Activated naive CD8-positive, alpha-beta T cell treated with anti-CD3 and anti-CD28 coated beads, Interleukin-2, amount 10 ng/mL, durations not matched to agents 7 days and 5 days (primary cell): ENCODE data around the gene KHDC1L. TPM values are rescaled to one million over a fixed set of nuclear protein-coding genes. Genes with fewer than 3 reads are reported as not detected.
A peak's percentile ranks its signal among the peaks of the same experiment; 100 is the strongest.
"Not testable (repeated sequence)": the region's sequence is repeated elsewhere in the genome, so short reads cannot be mapped to it uniquely, and the experiment has no call there.

Experiments used
- ATAC-seq: fragments of 150-1000 bp; cut with Tn5 transposase; one replicate; pipeline ENCODE4 v1.10.0; 2021; ENCODE audit warnings: low read depth, moderate library complexity
- POLR2A ChIA-PET: fragments of 350-600 bp; sonication (Branson Sonifier 250); formaldehyde crosslinking; loops from one replicate; lab custom pipeline; 2021; ENCODE audit warnings: antibody characterized with exemption; lab: Charles Lee
- DNase-seq: peaks from one replicate; pipeline ENCODE4 v3.0.0; 2021
- H3K27ac Mint-ChIP-seq: one replicate; pipeline ENCODE4 v1.8.0; 2022; ENCODE audit warnings: mild to moderate bottlenecking, mixed read lengths
- H3K27me3 Mint-ChIP-seq: one replicate; pipeline ENCODE4 v1.8.0; 2022; ENCODE audit warnings: mild to moderate bottlenecking, moderate library complexity, mixed read lengths
- H3K36me3 Mint-ChIP-seq: one replicate; pipeline ENCODE4 v1.8.0; 2021; ENCODE audit warnings: mild to moderate bottlenecking, mixed read lengths
- H3K4me1 Mint-ChIP-seq: one replicate; pipeline ENCODE4 v1.8.0; 2021; ENCODE audit warnings: mixed read lengths
- H3K4me3 Mint-ChIP-seq: one replicate; pipeline ENCODE4 v1.8.0; 2022; ENCODE audit warnings: mild to moderate bottlenecking, moderate library complexity, mixed read lengths
- H3K9me3 Mint-ChIP-seq: one replicate; pipeline ENCODE4 v1.8.0; 2021; ENCODE audit warnings: mixed read lengths
- total RNA-seq, 2 experiments: library from RNA; stranded (reverse); gene quantifications; one replicate each; pipeline ENCODE4 v1.2.3, GENCODE V29; 2021

Gene KHDC1L
- not detected for total RNA-seq

- Mint-ChIP-seq H3K27me3 (peaks cover 3% of the 10 kb centered on the region), H3K36me3 (no peaks in the 10 kb centered on the region), H3K4me1 (no peaks in the 10 kb centered on the region), H3K4me3 (no peak within 1 kb of the TSS), H3K27ac (no peak within 1 kb of the TSS), H3K9me3 (no peaks in the 10 kb centered on the region)
- DNase-seq (no peak), ATAC-seq (no peak)
- POLR2A ChIA-PET = no interaction called here
Measured at GRCh38 chr6:73225396-73225795, at the start of gene KHDC1L. Gene KHDC1L (minus strand): TSS chr6:73225496. CDS start chr6:73225408, 88 bp downstream.

GRCh38 chr6:73269296-73269695, 44.0 kb upstream of the KHDC1L start:
- Mint-ChIP-seq H3K36me3 (peaks cover 29% of the 10 kb centered on the region), H3K4me1 (peaks cover 16% of the 10 kb centered on the region)
- H3K4me3 Mint-ChIP-seq, H3K27ac Mint-ChIP-seq, POLR2A ChIA-PET, H3K9me3 Mint-ChIP-seq, DNase-seq, H3K27me3 Mint-ChIP-seq, ATAC-seq: not testable (repeated sequence)

- H3K27ac Mint-ChIP-seq, H3K4me3 Mint-ChIP-seq, H3K9me3 Mint-ChIP-seq, H3K27me3 Mint-ChIP-seq, POLR2A ChIA-PET, ATAC-seq, DNase-seq: not testable (repeated sequence)
- Mint-ChIP-seq H3K36me3 (peaks cover 31% of the 10 kb centered on the region), H3K4me1 (peaks cover 20% of the 10 kb centered on the region)
Measured at GRCh38 chr6:73268896-73269295, 43.6 kb upstream of the KHDC1L start.

- POLR2A ChIA-PET = no interaction called here
- H3K4me1 Mint-ChIP-seq = peaks cover 31% of the 10 kb centered on the region
Measured at GRCh38 chr6:73264446-73264845, 39.1 kb upstream of the KHDC1L start.

GRCh38 chr6:73263570-73263909, 38.2 kb upstream of the KHDC1L start:
- Mint-ChIP-seq H3K4me3 (peak overlapping the region; percentile 83), H3K27me3 (no peaks in the 10 kb centered on the region), H3K27ac (peak overlapping the region; percentile 81), H3K9me3 (no peaks in the 10 kb centered on the region), H3K36me3 (peaks cover 31% of the 10 kb centered on the region), H3K4me1 (peaks cover 31% of the 10 kb centered on the region)
- DNase-seq (no peak), ATAC-seq (peak; percentile 21)
- POLR2A ChIA-PET = interaction anchor here (1.1 kb wide), 1 partner anchor 390 kb away, joined by 3 read pairs; the partner anchor contains the start of gene SLC17A5

More at GRCh38 chr6:73264446-73264845, 39.1 kb upstream of the KHDC1L start:
- ATAC-seq (no peak), DNase-seq (no peak)
- Mint-ChIP-seq H3K27ac (peak overlapping the region; percentile 81), H3K36me3 (peaks cover 31% of the 10 kb centered on the region), H3K9me3 (no peaks in the 10 kb centered on the region), H3K27me3 (no peaks in the 10 kb centered on the region), H3K4me3 (peak overlapping the region; percentile 83)

- peak; percentile 83 for DNase-seq
- ATAC-seq = peak; percentile 93
- peak within 1 kb of the TSS; percentile 81 for H3K27ac Mint-ChIP-seq
- peaks cover 31% of the 10 kb centered on the region for H3K4me1 Mint-ChIP-seq
- POLR2A ChIA-PET = interaction anchor here (0.6 to 1.1 kb wide), 2 partner anchors 68 to 391 kb away, joined by 3 read pairs; partner anchors contain the start of gene SLC17A5
- peaks cover 29% of the 10 kb centered on the region for H3K36me3 Mint-ChIP-seq
- H3K4me3 Mint-ChIP-seq = peak within 1 kb of the TSS; percentile 83
- H3K27me3 Mint-ChIP-seq = no peaks in the 10 kb centered on the region
- no peaks in the 10 kb centered on the region for H3K9me3 Mint-ChIP-seq
Measured at GRCh38 chr6:73262671-73263569, 37.6 kb upstream of the KHDC1L start, which contains the start of gene KHDC1. Gene KHDC1 (minus strand): TSS chr6:73263196. CDS start chr6:73242517, 20,679 bp downstream.

GRCh38 chr6:73258721-73259120, 33.4 kb upstream of the KHDC1L start:
- no peaks in the 10 kb centered on the region for H3K9me3 Mint-ChIP-seq
- no peaks in the 10 kb centered on the region for H3K36me3 Mint-ChIP-seq
- H3K4me3 Mint-ChIP-seq = no peak overlapping the region
- peaks cover 9% of the 10 kb centered on the region for H3K4me1 Mint-ChIP-seq
- ATAC-seq (no peak), DNase-seq (no peak)
- no peak overlapping the region for H3K27ac Mint-ChIP-seq
- no peaks in the 10 kb centered on the region for H3K27me3 Mint-ChIP-seq
- POLR2A ChIA-PET = no interaction called here

- DNase-seq, H3K36me3 Mint-ChIP-seq, POLR2A ChIA-PET, H3K27me3 Mint-ChIP-seq, ATAC-seq, H3K9me3 Mint-ChIP-seq, H3K4me3 Mint-ChIP-seq, H3K4me1 Mint-ChIP-seq, H3K27ac Mint-ChIP-seq: not testable (repeated sequence)
Measured at GRCh38 chr6:73254323-73254722, 29.0 kb upstream of the KHDC1L start.

- Mint-ChIP-seq H3K27me3 (peaks cover 11% of the 10 kb centered on the region), H3K4me1 (no peaks in the 10 kb centered on the region), H3K27ac (no peak overlapping the region), H3K36me3 (no peaks in the 10 kb centered on the region), H3K4me3 (no peak overlapping the region), H3K9me3 (no peaks in the 10 kb centered on the region)
- POLR2A ChIA-PET = no interaction called here
- no peak for ATAC-seq
- no peak for DNase-seq
Measured at GRCh38 chr6:73252703-73253102, 27.4 kb upstream of the KHDC1L start.

GRCh38 chr6:73250016-73250415, 24.7 kb upstream of the KHDC1L start:
- DNase-seq (no peak), ATAC-seq (no peak)
- Mint-ChIP-seq H3K9me3 (no peaks in the 10 kb centered on the region), H3K27ac (no peak overlapping the region), H3K36me3 (no peaks in the 10 kb centered on the region), H3K4me3 (no peak overlapping the region), H3K27me3 (peaks cover 22% of the 10 kb centered on the region), H3K4me1 (no peaks in the 10 kb centered on the region)
- POLR2A ChIA-PET = no interaction called here

GRCh38 chr6:73248192-73248903, 23.1 kb upstream of the KHDC1L start:
- H3K4me3 Mint-ChIP-seq = no peak overlapping the region
- H3K27me3 Mint-ChIP-seq = peaks cover 22% of the 10 kb centered on the region

GRCh38 chr6:73242001-73242400, 16.7 kb upstream of the KHDC1L start:
- no peak for DNase-seq
- H3K36me3 Mint-ChIP-seq = no peaks in the 10 kb centered on the region
- POLR2A ChIA-PET = no interaction called here
- ATAC-seq = no peak
- no peak overlapping the region for H3K4me3 Mint-ChIP-seq
- H3K27me3 Mint-ChIP-seq = peaks cover 4% of the 10 kb centered on the region
- no peaks in the 10 kb centered on the region for H3K9me3 Mint-ChIP-seq
- no peaks in the 10 kb centered on the region for H3K4me1 Mint-ChIP-seq
- H3K27ac Mint-ChIP-seq = no peak overlapping the region

More at GRCh38 chr6:73248192-73248903, 23.1 kb upstream of the KHDC1L start:
- H3K27ac Mint-ChIP-seq = no peak overlapping the region
- ATAC-seq (no peak), DNase-seq (no peak)
- no peaks in the 10 kb centered on the region for H3K36me3 Mint-ChIP-seq
- no peaks in the 10 kb centered on the region for H3K9me3 Mint-ChIP-seq
- no peaks in the 10 kb centered on the region for H3K4me1 Mint-ChIP-seq
- POLR2A ChIA-PET = no interaction called here

- Mint-ChIP-seq H3K9me3 (no peaks in the 10 kb centered on the region), H3K27ac (no peak overlapping the region), H3K27me3 (no peaks in the 10 kb centered on the region), H3K36me3 (no peaks in the 10 kb centered on the region), H3K4me3 (no peak overlapping the region), H3K4me1 (no peaks in the 10 kb centered on the region)
- DNase-seq = no peak
- ATAC-seq = no peak
- POLR2A ChIA-PET = no interaction called here
Measured at GRCh38 chr6:73240730-73241129, 15.4 kb upstream of the KHDC1L start.
